ENCODE measurements around the gene CALCOCO2.
"Not testable (repeated sequence)": the region's sequence is repeated elsewhere in the genome, so short reads cannot be mapped to it uniquely, and the experiment has no call there.

The CALCOCO2 gene

DNA sequence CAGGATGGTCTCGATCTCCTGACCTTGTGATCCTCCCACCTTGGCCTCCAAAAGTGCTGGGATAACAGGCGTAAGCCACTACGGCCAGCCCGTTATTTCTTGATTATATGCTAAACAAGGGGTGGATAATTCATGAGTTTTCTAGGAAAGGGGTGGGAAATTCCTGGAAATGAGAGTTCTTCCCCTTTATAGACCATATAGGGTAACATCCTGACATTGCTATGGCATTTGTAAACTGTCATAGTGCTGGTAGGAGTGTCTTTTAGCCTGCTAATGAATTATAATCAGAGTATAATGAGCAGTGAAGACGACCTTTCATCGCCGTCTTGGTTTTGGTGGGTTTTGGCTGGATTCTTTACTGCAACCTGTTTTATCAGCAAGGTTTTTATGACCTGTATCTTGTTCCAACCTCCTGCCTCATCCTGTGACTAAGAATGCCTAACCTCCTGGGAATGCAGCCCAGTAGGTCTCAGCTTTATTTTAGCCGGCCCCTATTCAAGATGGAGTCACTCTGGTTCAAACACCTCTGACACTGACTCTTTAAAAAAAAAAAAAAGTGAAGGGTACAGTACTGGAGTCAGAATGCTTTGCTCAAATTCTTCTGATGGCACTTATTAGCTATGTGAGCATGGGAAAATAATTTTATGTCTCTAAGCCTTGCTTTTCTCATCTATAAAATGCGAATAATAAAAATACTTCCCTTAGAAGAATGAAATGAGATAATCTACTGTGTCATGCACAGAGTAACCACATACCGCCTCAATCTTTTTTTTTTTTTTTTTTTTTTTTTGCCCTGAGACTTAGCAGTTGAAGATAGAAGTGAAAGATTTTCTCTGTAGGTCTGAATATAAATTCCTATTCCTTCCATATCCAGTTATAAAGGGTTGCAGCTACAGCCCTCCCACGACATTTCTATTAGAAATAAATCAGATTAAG is 5.1 kb upstream of the CALCOCO2 start:
- no peak for DNase-seq (ENCODE audit: low read depth in 2 of 2)

DNA sequence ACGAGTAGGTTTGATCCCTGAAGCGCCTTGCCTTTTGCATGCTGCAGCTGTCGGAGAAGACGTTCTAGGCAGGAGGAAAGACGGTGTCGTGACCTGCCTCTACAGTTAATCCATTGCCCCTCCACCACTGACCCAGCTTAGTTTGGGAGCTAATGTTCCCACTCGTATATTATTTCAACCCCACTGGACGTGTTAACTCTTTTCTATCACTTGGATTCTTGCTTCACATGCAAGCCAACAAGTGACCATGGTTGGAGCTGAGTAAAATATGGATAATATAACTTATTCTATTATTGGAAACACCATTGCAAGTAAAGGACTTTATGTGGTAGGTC is 681 bp downstream of the CALCOCO2 start:
- no peak for DNase-seq (ENCODE audit: low read depth in 2 of 2)

DNA sequence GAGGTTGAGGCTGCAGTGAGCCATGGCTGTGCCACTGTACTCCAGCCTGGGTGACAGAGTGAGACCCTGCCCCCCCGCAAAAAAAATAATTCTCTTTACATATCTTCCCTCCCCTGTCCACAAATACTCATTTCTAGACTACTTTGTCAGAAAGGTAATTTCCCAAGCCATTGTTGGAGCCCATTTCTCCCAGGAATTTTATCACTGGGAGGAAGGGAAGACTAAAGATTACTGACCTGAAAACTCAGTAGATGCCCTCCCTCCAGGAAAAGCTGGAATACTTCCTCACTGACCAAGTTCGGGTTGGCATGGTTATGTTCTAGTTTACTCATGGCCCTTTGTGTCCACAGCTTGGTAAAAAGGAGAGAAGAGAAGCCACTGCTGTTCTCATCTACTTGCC is 4.1 kb downstream of the CALCOCO2 start:
- DNase-seq (ENCODE audit: low read depth in 2 of 2), result no peak

DNA sequence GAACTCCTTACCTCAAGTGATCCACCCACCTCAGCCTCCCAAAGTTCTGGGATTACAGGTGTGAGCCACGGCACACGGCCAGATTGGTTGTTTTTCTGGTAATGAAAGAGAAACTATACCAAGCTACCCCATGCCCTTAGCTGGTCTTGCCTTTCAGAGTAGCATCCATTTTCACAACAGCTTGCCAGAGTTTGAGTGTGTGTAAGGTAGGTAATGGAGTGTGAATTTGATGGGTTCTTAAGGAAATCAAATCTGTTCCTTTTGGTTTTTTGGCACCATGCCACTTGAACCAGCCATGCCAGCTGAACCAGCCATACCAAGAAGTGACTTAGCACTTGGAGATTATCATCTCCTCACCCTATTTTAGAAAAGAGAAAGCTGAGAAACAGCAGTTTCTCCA is 5.1 kb downstream of the CALCOCO2 start:
- DNase-seq (ENCODE audit: low read depth in 2 of 2), result no peak

DNA sequence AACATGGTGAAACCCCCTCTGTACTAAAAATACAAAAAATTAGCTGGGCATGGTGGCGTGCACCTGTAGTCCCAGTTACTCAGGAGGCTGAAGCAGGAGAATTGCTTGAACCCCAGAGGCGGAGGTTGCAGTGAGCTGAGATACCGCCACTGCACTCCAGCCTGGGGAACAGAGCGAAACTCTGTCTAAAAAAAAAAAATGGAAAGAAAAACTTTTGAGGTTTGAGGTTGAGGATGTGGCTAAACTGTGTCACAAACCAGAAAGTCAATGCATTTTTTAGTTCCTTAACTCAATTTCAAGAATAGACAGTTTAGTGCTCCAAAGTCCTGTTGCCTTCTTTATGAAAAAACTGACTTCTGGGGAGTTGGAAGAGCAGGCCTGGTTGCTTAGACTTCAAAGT is 6.6 kb downstream of the CALCOCO2 start:
- DNase-seq (ENCODE audit: low read depth in 2 of 2), result not testable (repeated sequence)

DNA sequence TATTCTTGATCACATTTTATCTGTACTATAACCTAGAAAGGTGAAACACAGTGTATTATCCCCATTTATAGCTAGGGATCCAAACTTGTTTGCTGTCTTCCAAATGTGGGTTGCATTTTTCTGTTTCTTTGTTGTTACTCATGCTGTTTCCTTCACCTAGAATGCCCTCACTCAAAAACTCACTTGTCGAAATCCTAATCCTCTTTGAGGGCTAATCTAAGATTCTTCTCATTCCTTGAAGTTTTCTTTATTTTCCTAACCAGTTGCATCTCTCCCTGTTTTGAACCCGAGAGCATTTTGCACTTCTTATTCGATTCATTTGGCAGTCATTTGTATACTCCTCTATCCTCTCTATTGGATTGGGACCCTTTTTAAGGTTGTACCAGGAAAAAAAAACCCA is 9.6 kb downstream of the CALCOCO2 start:
- DNase-seq (ENCODE audit: low read depth in 2 of 2), result no peak

DNA sequence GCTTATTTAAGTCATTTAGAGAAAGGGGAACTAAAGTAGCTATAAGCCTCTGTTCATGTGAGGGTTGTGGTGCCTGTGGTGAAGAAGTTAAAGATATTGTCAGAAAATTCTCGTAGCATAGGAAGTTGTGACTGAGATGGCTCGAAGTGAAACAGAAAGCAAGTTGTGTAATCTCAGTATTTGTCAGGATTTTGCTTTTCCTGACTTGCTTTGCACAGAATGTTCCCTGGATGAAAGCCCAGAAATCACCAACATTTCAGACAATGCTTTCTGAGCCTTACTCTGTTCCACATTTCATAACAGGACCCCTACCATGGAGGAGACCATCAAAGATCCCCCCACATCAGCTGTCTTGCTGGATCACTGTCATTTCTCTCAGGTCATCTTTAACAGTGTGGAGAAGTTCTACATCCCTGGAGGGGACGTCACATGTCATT is 10.6 kb downstream of the CALCOCO2 start:
- no peak for DNase-seq (ENCODE audit: low read depth in 2 of 2)

DNA sequence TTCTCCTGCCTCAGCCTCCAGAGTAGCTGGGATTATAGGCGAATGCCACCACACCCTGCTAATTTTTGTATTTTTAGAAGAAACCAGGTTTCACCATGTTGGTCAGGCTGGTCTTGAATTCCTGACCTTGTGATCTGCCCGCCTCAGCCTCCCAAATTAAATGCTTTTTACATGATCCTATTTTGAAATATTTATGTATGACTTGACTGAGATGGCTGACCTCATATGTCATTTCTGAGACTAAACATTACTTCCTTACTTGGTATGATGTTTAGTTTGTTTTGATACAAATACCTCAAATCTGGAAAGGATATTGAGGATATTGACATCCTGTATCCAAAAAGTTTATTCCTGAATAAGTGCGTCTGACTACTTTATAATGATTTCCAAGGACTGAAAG is 11.9 kb downstream of the CALCOCO2 start:
- no peak for DNase-seq (ENCODE audit: low read depth in 2 of 2)

DNA sequence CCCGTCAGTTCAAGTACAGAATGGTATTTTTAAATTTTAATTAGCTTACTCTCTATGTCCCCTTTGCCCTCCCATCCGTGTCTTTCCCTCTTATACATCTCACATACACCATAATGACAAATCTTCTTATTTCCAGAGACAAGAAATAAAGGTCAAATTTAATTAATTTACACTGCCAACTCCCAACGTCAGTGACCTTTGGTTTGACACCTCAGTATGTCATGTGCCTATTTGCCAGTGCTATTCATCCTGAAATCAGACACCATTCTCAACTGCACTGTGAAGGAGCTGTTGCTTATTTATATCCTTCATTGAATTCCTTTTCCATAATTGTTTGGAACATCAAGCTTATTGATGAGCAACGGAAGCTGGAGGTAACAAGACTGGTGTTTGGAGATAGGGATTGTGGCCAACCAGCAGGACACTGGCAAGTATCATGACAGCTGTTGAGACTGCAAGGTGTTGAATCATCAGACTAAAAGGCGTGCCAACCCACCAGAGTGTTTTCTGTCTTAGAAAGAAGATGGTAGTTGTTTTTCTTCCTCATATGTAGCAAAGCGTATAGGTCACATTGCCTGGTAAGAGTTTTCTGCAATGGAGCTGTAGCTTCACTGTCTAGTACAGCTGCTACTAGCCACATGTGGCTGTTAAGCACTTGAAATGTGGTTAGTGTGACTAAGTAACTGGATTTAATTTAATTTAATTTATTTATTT is 12.5 kb downstream of the CALCOCO2 start:
- DNase-seq (ENCODE audit: low read depth in 2 of 2), result no peak

DNA sequence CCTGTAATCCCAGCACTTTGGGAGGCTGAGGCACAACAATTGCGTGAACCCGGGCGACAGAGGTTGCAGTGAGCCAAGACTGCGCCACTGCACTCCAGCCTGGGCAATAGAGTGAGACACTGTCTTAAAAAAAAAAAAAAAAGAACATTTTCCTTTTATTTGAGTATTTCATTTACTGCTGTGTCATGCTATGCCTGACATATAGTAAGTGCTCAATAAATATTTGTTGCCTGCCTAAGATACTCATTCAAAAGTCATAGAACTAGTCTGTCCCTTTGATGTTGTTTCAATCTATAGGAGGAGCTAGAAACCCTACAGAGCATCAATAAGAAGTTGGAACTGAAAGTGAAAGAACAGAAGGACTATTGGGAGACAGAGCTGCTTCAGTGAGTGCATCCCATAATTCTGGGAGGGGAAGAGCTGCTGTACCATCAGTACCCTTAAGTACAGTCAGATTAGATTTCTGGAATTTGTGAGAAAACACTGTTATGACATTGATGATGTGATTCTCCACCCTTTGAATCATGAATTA is 20.0 kb downstream of the CALCOCO2 start:
- DNase-seq (ENCODE audit: low read depth in 2 of 2), result no peak

DNA sequence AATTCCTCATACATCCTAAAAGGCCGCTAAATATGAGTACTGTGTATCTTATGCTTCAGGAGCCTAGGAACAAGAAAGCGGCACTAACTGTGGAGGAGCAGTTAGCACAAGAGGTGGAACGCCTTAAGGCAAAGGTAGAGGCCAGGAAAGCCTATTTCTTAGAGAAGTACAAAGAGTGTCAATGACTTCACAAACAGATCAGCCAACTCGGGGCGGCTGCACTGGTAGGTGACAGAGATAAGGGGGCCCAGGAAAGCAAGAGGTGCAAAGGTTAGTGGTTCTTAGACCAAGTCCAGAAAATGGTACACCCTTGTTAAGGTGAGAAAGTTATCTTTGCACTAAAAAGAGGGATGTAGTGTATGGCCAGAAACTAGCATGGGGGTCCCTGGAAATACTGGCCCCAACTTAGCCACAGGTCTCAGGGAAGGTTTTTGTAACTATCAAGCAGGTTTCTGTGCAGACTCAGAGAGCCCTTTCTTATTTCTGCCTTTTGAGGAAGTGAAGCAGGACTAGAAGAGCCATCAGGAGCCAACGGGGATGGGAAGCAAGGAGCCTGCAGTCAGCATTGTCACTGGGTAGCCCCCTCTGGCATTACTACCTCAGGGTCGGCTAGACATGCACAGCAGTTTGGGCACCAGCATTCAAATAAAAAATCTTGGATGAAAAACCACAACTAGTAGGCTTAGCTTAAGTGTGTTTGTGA is 24.1 kb downstream of the CALCOCO2 start:
- DNase-seq (ENCODE audit: low read depth in 2 of 2), result no peak

DNA sequence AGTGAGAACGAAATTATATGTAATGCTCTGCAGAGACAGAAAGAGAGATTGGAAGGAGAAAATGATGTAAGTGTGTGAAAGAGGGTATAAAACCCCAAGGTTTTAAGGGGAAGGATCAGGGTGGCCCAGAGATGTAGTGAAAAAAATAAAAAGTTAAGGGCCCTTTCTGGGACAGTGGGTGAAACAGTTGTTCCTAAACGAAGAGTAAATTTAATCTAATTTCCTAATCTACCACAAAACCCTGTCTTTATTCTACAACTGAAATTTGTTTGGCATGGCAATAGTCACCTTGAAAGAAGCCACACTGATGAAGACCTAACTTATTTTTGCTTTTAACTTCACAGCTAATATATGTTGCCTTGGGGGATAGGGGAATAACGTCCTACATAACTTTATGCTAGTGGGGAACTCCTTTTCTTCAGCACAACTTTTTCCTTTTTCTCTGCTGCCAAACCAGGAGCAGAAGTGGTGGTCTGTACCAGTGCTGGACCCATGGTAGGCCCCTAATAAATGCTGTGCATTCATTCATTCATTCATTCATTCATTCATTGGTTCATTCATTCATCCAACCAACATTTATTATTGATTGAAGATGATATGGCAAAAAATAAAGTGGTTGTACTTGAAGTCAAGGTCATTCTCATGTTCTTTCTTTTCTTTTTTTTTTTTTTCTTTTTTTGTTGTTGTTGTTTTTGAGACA is 25.4 kb downstream of the CALCOCO2 start:
- DNase-seq (ENCODE audit: low read depth in 2 of 2), result no peak

DNA sequence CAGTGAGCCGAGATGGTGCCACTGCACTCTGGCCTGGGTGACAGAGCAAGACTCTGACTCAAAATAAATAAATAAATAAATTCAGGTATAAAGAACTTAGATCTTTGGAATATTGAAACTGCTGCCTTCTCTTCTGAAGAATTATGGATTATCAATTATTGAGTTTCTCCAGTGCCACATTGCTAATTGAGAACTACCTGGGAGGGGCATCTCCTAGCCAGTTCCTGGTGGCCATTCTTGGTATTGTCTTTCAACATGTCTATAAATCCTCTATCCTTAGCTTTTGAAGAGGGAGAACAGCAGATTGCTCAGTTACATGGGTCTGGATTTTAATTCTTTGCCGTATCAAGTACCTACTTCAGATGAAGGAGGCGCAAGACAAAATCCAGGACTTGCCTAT is 29.2 kb downstream of the CALCOCO2 start:
- no peak for DNase-seq (ENCODE audit: low read depth in 2 of 2)

DNA sequence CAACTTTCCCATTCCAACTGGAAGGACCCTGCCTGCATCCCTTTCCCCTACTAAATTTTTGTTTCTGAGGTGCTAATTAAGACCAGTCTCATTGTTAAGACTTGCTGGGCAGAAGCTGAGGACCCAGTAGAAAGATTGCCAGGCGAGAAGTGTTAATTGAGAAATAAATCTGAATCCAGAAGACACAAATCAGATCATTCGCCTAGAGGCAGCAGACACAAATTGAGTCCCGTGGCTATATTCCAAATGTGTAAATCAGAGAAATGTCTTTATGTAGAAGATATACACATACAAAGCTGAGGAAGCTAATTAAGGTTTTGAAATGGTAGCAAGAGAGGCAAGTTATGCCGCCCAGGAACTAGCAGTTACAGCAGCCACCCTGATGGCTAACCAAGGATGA is 29.6 kb downstream of the CALCOCO2 start:
- no peak for DNase-seq (ENCODE audit: low read depth in 2 of 2)

DNA sequence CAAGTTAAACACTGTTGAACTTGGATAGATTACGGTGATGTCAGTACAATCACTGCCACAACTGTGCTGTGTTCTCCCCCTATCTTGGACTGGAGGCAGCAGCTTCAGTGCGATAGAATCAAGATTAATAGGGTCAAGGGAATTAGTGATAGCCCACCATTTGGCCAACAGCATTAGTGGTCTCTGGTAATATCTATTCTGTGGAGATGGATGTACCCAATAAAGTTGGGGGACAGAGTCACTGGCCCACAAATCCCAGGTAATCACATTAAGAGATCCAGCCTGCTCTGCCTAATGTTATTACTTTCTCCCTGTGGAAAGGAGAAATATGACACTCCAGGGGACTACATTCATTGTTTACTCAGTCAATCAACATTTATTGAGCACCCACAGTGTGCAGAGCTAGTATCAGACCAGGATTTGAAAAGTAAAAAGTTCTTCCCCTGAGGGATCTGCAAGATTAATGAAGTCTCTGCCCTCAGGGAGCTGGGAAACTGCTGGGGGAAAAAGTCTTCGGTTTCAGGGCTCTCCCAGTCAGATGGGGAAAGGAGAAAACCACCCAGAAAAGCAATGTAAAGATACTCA is 38.2 kb downstream of the CALCOCO2 start:
- no peak for DNase-seq (ENCODE audit: low read depth in 2 of 2)

DNA sequence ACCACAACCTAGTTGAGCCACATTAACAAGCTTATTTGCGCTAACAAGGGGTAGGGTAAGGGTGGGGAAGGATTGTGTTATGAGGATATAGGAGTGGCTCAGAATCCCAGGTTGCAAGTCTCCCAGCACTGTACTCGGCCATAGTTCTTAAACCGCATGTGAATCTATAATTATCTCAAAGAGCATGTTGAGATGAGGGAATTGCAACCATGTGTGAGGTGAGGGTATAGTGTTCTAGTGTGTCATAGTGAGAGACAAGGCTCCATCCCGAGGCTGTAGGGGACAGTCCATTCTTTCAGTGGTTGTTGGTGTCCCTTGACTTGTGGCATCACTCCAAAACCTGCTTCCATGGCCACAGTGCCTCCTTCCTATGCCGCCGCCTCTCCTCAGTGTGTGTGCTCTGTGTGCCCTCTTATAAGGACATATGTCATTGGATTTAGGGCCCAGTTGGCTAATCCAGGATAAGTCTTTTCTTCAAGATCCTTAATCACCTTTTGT is 39.0 kb downstream of the CALCOCO2 start:
- no peak for DNase-seq (ENCODE audit: low read depth in 2 of 2)

DNA sequence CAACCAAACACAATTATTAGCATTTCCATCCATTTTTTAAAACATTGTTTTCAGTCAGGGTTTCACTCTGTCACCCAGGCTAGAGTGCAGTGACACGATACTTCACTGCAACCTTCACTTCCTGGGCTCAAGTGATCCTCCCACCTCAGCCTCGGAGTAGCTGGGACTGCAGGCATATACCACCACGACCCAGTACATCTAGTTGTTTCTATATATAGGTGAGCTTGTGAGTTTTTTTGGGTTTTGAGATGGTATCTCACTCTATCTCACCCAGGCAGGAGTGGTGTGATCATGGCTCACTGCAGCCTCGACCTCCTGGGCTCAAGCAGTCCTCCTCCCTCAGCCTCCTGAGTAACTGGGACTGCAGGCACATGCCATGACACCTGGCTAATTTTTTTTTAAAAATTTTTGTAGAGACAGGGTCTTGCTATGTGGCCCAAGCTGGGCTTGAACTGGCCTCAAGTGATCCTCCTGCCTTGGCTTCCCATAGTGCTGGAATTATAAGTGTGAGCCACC is 40.3 kb downstream of the CALCOCO2 start:
- no peak for DNase-seq (ENCODE audit: low read depth in 2 of 2)

DNA sequence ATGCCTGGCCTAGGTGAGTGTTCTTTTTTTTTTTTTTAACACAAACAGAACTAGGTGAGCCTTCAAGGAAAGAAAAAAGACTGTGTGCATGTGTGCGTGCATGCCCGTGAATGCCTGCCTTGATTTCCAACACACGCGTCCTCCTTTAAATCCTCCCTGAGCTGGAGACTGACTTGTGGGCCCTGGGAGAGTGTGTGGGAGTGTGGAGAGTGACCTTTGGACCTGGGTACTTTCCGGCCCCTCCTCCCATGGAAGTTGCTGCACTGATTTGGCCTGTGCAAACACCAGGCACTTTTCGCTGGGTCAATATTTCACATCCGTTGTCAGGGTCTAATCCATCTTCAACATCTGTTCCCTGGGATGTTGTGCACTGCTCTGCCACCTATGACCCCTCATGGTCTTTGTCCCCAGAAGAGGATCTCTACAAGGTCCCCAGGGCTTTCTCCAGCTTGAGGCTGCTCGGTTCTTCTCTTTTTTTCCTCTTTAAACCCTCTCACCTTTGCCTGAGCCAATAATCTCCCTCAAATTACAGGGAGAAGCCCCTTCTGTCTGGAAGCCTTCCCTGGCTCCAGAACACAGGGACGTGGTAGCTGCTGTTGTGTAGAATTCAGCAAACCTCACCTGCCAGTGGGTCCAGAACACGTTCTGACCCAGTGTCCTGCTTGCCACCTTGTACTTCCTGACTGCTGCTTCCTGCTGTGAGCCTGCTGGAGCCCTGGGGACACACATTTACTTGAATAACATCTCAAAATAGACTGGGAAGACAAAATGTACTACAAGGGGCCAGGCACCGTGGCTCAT is 40.9 kb downstream of the CALCOCO2 start:
- DNase-seq (ENCODE audit: low read depth in 2 of 2), result no peak

DNA sequence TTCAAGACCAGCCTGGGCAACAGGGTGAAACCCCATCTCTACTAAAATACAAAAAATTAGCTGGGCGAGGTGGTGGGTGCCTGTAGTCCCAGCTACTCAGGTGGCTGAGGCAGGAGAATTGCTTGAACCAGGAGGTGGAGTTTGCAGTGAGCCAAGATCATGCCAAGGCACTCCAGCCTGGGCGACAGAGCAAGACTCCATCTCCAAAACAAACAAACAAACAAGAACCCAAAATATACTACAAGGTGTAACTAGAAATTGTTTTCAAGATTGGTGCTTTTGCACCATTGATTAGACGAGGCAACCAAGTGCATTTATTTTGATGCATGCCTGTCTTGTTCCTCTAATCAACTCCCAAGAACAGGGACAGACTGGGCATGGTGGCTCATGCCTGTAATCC is 41.6 kb downstream of the CALCOCO2 start:
- not testable (repeated sequence) for DNase-seq (ENCODE audit: low read depth in 2 of 2)

DNA sequence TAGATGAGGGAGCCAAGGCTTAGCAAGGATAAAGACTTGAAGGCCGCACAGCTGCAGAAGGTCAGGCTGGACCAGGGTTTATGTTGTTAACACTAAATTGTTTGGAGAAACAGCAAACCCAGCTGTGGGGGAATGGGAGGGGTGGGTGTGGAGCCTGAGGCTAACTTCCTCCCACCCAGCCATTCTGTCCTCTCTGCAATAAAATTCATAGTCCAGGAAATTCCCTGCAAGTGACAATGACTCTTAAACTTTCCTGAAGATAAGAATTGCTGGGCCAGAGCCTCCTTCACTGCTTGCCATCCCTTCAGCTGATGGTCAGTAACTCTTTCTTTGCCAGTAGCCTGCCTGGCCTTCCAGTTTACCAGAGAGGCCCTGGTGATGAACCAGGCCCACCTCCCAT is 42.4 kb downstream of the CALCOCO2 start:
- DNase-seq (ENCODE audit: low read depth in 2 of 2), result no peak
